Lung (tissue), 12 donors: ENCODE measurements around the gene USP53. TPM values are rescaled to one million over a fixed set of nuclear protein-coding genes. Genes with fewer than 3 reads are reported as not detected.

Experiments used
- ATAC-seq: fragments of 200-7000 bp; cut with Tn5 transposase; one replicate; pipeline ENCODE4 v1.9.1; 2020; ENCODE audit warnings: moderate number of reproducible peaks; ENCODE audit not compliant: insufficient read depth, low FRiP score
- DNase-seq, 3 donors: peaks; one replicate each; pipeline ENCODE4 v3.0.0-alpha.2; 2013 to 2017
- H3K27ac ChIP-seq, 2 donors: one replicate each; pipeline ENCODE4 v1.5.1; 2013; ENCODE audit warnings: mild to moderate bottlenecking in 2 of 2, moderate library complexity in 2 of 2, control low read depth in 1 of 2, inconsistent platforms in 1 of 2, low read depth in 1 of 2, low read length in 1 of 2
- H3K27me3 ChIP-seq, 3 donors: one replicate each; pipeline ENCODE4 v1.5.1; 2013; ENCODE audit warnings: low read length in 2 of 3; ENCODE audit not compliant: control insufficient read depth in 3 of 3, insufficient read depth in 3 of 3
- H3K36me3 ChIP-seq, 4 donors: one replicate each; pipeline ENCODE4 v1.5.1; 2013; ENCODE audit warnings: low read length in 4 of 4, mild to moderate bottlenecking in 1 of 4, moderate library complexity in 1 of 4; ENCODE audit not compliant: control insufficient read depth in 4 of 4, insufficient read depth in 4 of 4
- H3K4me1 ChIP-seq, 5 donors: one replicate each; pipeline ENCODE4 v1.5.1; 2013; ENCODE audit warnings: low read length in 5 of 5, mild to moderate bottlenecking in 2 of 5, moderate library complexity in 1 of 5; ENCODE audit not compliant: control insufficient read depth in 5 of 5, insufficient read depth in 5 of 5
- H3K4me3 ChIP-seq: one replicate; pipeline ENCODE4 v1.5.1; 2013; ENCODE audit warnings: mild to moderate bottlenecking, control low read depth, moderate library complexity
- H3K9ac ChIP-seq, 2 donors: one replicate each; pipeline ENCODE4 v1.5.1; 2013; ENCODE audit warnings: low read length in 2 of 2, control low read depth in 1 of 2; ENCODE audit not compliant: insufficient read depth in 1 of 2
- H3K9me3 ChIP-seq, 4 donors: one replicate each; pipeline ENCODE4 v1.5.1; 2013; ENCODE audit warnings: low read length in 3 of 4, mild to moderate bottlenecking in 1 of 4, moderate library complexity in 1 of 4; ENCODE audit not compliant: control insufficient read depth in 4 of 4, insufficient read depth in 3 of 4
- WGBS, 2 donors: extraction: QIAGEN DNeasy Blood & Tissue Kit; methylation state at CpG; one replicate each; pipeline ENCODE4 v1.1.7; 2013; 5-methylcytosine and 5-hydroxymethylcytosine counted together
- polyA plus RNA-seq, 2 donors: library from polyadenylated mRNA; stranded (reverse); fragments of 200-250 nt; gene quantifications; one replicate each; pipeline ENCODE4 v1.2.1, GENCODE V29; 2013
- total RNA-seq, 2 donors: library from RNA; depleted of rRNA in 1 of 2; stranded (reverse); fragments of >200 nt in 1 of 2; gene quantifications; one replicate each; pipeline ENCODE4 v1.2.1, GENCODE V29; 2014 to 2021
- TF ChIP-seq, protein P1 (sequence below): IDR thresholded peaks from 2 replicates; pipeline ENCODE4 v1.5.1; 2012; ENCODE audit warnings: mild to moderate bottlenecking; ENCODE audit errors: control extremely low read depth, extremely low read depth
- donor health status: control.
- donor health status: control.
- donor health status: Bipolar disorder and iron deficiency.
- donor health status: healthy.
- donor health status: DM: yes; HTN: yes; CAD: no.

Gene USP53
- total and polyA plus RNA-seq, 4 donors: 13.0 to 54.6 (median 26.3) TPM

DNA sequence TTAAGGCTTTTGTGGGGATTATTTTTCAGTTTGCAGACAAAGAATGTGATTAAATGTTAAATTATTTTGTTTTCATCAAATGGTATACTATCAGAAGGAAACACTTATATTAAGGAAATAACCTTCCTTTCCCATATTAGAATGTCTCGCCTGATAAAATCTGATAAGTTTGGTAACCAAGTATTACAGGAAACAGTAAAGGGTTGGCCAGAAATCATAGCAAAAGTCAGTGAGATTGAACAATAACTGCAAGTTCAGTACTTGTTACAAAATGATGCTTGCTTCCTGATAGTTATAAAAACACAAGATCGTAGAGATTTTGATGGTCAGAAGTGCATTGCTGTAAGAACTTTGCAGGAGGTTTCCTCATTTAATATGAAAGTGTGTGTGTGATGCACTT is 68.9 kb downstream of the USP53 start:
- 21 to 40% methylated on average over 2 of the region's 2 CpGs for WGBS, 2 donors

DNA sequence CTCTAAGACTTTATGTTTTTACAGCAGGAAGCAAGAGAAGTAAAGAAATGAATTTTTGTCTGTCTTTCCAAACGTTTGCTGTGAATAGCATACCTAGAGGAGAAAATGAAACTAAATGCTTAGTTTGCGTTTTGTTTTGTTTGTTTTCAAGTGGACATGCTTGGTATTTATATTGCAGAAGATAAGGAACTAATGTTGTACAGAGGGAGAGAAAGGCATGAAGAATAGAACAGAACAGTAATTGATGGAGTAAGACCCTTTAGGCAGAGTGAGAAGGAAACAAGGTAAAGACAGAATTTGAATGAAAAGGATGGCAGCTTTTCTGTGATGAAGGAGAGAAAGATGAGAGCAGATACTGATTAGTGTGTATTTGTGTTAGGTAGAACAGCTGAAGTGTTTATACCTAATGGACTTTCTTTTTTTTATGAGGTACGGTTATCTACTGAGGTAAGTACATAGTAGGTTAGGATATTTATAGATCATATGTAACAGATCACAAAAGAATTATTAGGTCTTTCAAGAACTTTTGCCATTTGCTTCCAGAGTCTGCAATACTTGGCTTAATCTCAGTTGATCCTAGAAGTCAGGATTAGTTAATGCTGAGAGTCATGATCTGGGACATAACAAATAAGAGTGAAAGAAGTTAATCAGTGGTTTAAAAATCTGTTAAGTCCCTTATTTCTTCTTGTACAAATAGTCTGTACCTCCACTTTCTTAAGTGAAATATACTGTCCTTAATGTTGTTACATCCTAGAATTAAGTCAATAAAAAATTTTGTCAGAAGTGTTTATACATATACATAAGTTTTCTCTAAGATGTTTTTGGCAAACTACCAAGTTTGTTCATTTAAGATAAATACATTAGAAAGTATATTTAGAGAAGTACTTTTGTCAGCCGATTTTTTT is 72.6 kb downstream of the USP53 start:
- ATAC-seq (no peak), DNase-seq (peak in 2 of 3 donors; percentile 66 to 75)
- H3K9ac ChIP-seq: peak overlapping the region in 1 of 2 donors; percentile 50
- H3K4me1 ChIP-seq: peaks cover 0 to 22% (median 5%) of the 10 kb centered on the region in 5 donors
- H3K4me3 ChIP-seq: no peak overlapping the region
- peaks cover 0 to 4% (median 0%) of the 10 kb centered on the region in 4 donors for H3K36me3 ChIP-seq
- H3K27ac ChIP-seq: no peak overlapping the region
- TF ChIP-seq, protein P1, sequence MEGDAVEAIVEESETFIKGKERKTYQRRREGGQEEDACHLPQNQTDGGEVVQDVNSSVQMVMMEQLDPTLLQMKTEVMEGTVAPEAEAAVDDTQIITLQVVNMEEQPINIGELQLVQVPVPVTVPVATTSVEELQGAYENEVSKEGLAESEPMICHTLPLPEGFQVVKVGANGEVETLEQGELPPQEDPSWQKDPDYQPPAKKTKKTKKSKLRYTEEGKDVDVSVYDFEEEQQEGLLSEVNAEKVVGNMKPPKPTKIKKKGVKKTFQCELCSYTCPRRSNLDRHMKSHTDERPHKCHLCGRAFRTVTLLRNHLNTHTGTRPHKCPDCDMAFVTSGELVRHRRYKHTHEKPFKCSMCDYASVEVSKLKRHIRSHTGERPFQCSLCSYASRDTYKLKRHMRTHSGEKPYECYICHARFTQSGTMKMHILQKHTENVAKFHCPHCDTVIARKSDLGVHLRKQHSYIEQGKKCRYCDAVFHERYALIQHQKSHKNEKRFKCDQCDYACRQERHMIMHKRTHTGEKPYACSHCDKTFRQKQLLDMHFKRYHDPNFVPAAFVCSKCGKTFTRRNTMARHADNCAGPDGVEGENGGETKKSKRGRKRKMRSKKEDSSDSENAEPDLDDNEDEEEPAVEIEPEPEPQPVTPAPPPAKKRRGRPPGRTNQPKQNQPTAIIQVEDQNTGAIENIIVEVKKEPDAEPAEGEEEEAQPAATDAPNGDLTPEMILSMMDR: no peak
- H3K27me3 ChIP-seq: no peaks in the 10 kb centered on the region
- WGBS, 2 donors: 10 to 20% methylated on average over 4 of the region's 4 CpGs
- H3K9me3 ChIP-seq: no peaks in the 10 kb centered on the region

More for the DNA sequence above, 68.9 kb downstream of the USP53 start:
- DNase-seq (no peak), ATAC-seq (peak; percentile 27)
- Histone ChIP-seq H3K27ac (no peak overlapping the region), H3K27me3 (no peaks in the 10 kb centered on the region), H3K9ac (no peak overlapping the region), H3K36me3 (peaks cover 0 to 4% (median 0%) of the 10 kb centered on the region in 4 donors), H3K4me3 (no peak overlapping the region), H3K4me1 (peaks cover 0 to 20% (median 5%) of the 10 kb centered on the region in 5 donors), H3K9me3 (no peaks in the 10 kb centered on the region)
- TF ChIP-seq, protein P1: no peak

DNA sequence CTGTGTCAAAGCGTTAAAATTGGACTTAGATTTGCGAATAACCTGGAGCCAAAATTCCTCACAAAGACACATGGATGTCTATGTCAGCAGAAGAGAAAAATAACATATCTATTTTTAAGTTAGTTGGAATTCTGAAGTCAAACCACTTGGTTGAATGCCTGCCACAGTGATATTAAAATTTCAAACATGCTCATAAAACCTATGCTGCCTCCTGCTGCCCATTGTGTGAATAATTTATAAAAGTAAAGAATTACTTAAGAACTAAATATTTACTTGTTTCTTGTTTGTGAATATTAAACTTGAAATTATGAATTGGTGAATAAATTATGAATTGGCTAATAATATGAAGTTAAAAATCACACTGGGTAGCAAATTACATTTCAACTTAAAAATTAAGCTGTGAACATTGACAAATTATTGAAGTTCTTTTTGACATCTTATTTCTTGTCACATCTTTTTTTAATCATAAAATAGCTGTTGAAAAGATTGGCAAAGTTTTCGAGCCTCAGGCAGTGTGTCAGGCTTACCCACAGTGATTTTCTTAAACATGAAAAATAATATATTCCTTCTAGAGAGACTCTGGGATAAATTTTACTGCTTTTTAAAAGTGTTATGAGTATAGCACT is 74.0 kb downstream of the USP53 start:
- H3K4me3 ChIP-seq: no peak overlapping the region
- H3K27ac ChIP-seq: no peak overlapping the region
- peak; percentile 29 for ATAC-seq
- peaks cover 0 to 3% (median 0%) of the 10 kb centered on the region in 4 donors for H3K36me3 ChIP-seq
- no peak overlapping the region for H3K9ac ChIP-seq
- 43 to 66% methylated on average over 3 of the region's 3 CpGs for WGBS, 2 donors
- no peaks in the 10 kb centered on the region for H3K9me3 ChIP-seq
- H3K4me1 ChIP-seq: peaks cover 0 to 22% (median 5%) of the 10 kb centered on the region in 5 donors
- H3K27me3 ChIP-seq: no peaks in the 10 kb centered on the region
- TF ChIP-seq, protein P1: peak; percentile 67
- DNase-seq: peak; percentile 37 to 87 (median 84)
